Measurements from ENCODE around the gene POTEB2. TPM values are rescaled to one million over a fixed set of nuclear protein-coding genes. Genes with fewer than 3 reads are reported as not detected.
A peak's percentile ranks its signal among the peaks of the same experiment; 100 is the strongest.
"Not testable (repeated sequence)": the region's sequence is repeated elsewhere in the genome, so short reads cannot be mapped to it uniquely, and the experiment has no call there.

The POTEB2 gene
- total RNA-seq: not detected in 3 replicates
- long read RNA-seq: 0 reads

GRCh38 chr15:20866214-20866613 is at the start of gene POTEB2:
Gene POTEB2 (minus strand): TSS chr15:20866314. CDS start chr15:20866281, 33 bp downstream.
- not testable (repeated sequence) for H3K27me3 Mint-ChIP-seq (ENCODE audit: low read depth); H3K4me3 Mint-ChIP-seq (ENCODE audit: unreplicated experiment); H3K36me3 Mint-ChIP-seq (ENCODE audit: low read depth); H3K27ac Mint-ChIP-seq (ENCODE audit: unreplicated experiment); H3K9me3 Mint-ChIP-seq (ENCODE audit: low read depth); DNase-seq (ENCODE audit: low spot score); H3K4me1 Mint-ChIP-seq (ENCODE audit: low read depth)

GRCh38 chr15:20879916-20880315 is 13.8 kb upstream of the POTEB2 start:
- not testable (repeated sequence) for H3K4me3 Mint-ChIP-seq (ENCODE audit: unreplicated experiment); H3K36me3 Mint-ChIP-seq (ENCODE audit: low read depth); DNase-seq (ENCODE audit: low spot score); H3K27me3 Mint-ChIP-seq (ENCODE audit: low read depth); H3K9me3 Mint-ChIP-seq (ENCODE audit: low read depth); H3K27ac Mint-ChIP-seq (ENCODE audit: unreplicated experiment); H3K4me1 Mint-ChIP-seq (ENCODE audit: low read depth)

- not testable (repeated sequence) for H3K4me1 Mint-ChIP-seq (ENCODE audit: low read depth); H3K4me3 Mint-ChIP-seq (ENCODE audit: unreplicated experiment); H3K36me3 Mint-ChIP-seq (ENCODE audit: low read depth); H3K27me3 Mint-ChIP-seq (ENCODE audit: low read depth); H3K9me3 Mint-ChIP-seq (ENCODE audit: low read depth); H3K27ac Mint-ChIP-seq (ENCODE audit: unreplicated experiment)
- DNase-seq (ENCODE audit: low spot score): peak; percentile 71
Measured at GRCh38 chr15:20878464-20878863, 12.3 kb upstream of the POTEB2 start.

GRCh38 chr15:20877819-20878218 is 11.7 kb upstream of the POTEB2 start:
- H3K9me3 Mint-ChIP-seq (ENCODE audit: low read depth); H3K27ac Mint-ChIP-seq (ENCODE audit: unreplicated experiment); H3K27me3 Mint-ChIP-seq (ENCODE audit: low read depth); DNase-seq (ENCODE audit: low spot score); H3K4me1 Mint-ChIP-seq (ENCODE audit: low read depth); H3K4me3 Mint-ChIP-seq (ENCODE audit: unreplicated experiment); H3K36me3 Mint-ChIP-seq (ENCODE audit: low read depth): not testable (repeated sequence)

Small RNA genes lying within 50 kb of the gene (microRNA-seq; reads per million reads assigned to microRNA genes)
- gene MIR3118-2 (ENCODE audit: borderline number of aligned reads): not detected

All from chondrocyte (in vitro differentiated cells).